H1 (cell line): ENCODE measurements around the gene TMEM63C. TPM values are rescaled to one million over a fixed set of nuclear protein-coding genes. Genes with fewer than 3 reads are reported as not detected.

Experiments used
- CTCF ChIA-PET: fragments of 300-600 bp; sonication (Branson Sonifier 250); formaldehyde crosslinking; loops from one replicate; lab custom pipeline; 2021; ENCODE audit not compliant: partially characterized antibody; lab: Charles Lee
- POLR2A ChIA-PET: fragments of 300-600 bp; sonication (Branson Sonifier 250); formaldehyde crosslinking; loops from one replicate; lab custom pipeline; 2021; ENCODE audit warnings: inconsistent platforms; ENCODE audit not compliant: partially characterized antibody; lab: Charles Lee
- DNase-seq, 2 experiments: peaks; one replicate each; pipeline versions ENCODE4 v3.0.0 to v3.0.0-alpha.2; 2010 to 2022; ENCODE audit warnings: low spot score in 2 of 2, low read depth in 1 of 2, mixed read lengths in 1 of 2
- FAIRE-seq: peaks from 2 replicates; lab custom pipeline; 2011; peaks lifted over from hg19 to GRCh38; lab: Jason Lieb, UNC
- H2AFZ ChIP-seq: 2 replicates; pipeline ENCODE4 v1.8.1; 2012; ENCODE audit warnings: low read length, inconsistent platforms
- H2AK5ac ChIP-seq: 2 replicates; pipeline ENCODE4 v1.6.1; 2013; ENCODE audit warnings: low read depth, low read length
- H2BK120ac ChIP-seq: replicated peaks from 2 replicates; pipeline ENCODE3; 2013; ENCODE audit warnings: low read depth, low read length, inconsistent platforms
- H2BK12ac ChIP-seq: 2 replicates; pipeline ENCODE4 v1.6.1; 2013; ENCODE audit warnings: low read depth, low read length
- H2BK15ac ChIP-seq: 2 replicates; pipeline ENCODE4 v1.6.1; 2013; ENCODE audit warnings: low read length
- H2BK20ac ChIP-seq: 2 replicates; pipeline ENCODE4 v1.6.1; 2013; ENCODE audit warnings: low read length
- H2BK5ac ChIP-seq: 2 replicates; pipeline ENCODE4 v1.6.1; 2013; ENCODE audit warnings: low read depth, low read length
- H3K14ac ChIP-seq: 2 replicates; pipeline ENCODE4 v1.6.1; 2013; ENCODE audit warnings: inconsistent platforms; ENCODE audit not compliant: insufficient read length
- H3K18ac ChIP-seq: 2 replicates; pipeline ENCODE4 v1.6.1; 2013; ENCODE audit warnings: low read length; ENCODE audit errors: extremely low read depth
- H3K23ac ChIP-seq: 2 replicates; pipeline ENCODE4 v1.6.1; 2013; ENCODE audit warnings: inconsistent platforms; ENCODE audit not compliant: insufficient read length
- H3K23me2 ChIP-seq: 2 replicates; pipeline ENCODE4 v1.6.1; 2013; ENCODE audit warnings: low read depth, low read length
- H3K27ac ChIP-seq: 2 replicates; pipeline ENCODE4 v1.6.1; 2011; ENCODE audit warnings: low read depth, low read length, inconsistent platforms
- H3K27me3 ChIP-seq, 4 experiments: replicated peaks in 1 of 4; 1 replicate in 1 of 4; 2 replicates in 3 of 4; pipeline versions ENCODE4 v1.6.1 to v1.8.1; 2011 to 2013; ENCODE audit warnings: low read length in 3 of 4, mild to moderate bottlenecking in 3 of 4, inconsistent platforms in 2 of 4, mixed read lengths in 2 of 4, moderate library complexity in 1 of 4; ENCODE audit not compliant: control insufficient read depth in 3 of 4, insufficient read depth in 3 of 4; ENCODE audit errors: extremely low read depth in 1 of 4
- H3K36me3 ChIP-seq, 4 experiments: 2 replicates each; pipeline versions ENCODE4 v1.6.1 to v1.8.1; 2011 to 2013; ENCODE audit warnings: mild to moderate bottlenecking in 4 of 4, low read length in 3 of 4, moderate library complexity in 2 of 4, control low read depth in 1 of 4, inconsistent platforms in 1 of 4; ENCODE audit not compliant: insufficient read depth in 4 of 4, control insufficient read depth in 2 of 4
- H3K4ac ChIP-seq: replicated peaks from 2 replicates; pipeline ENCODE3; 2013; ENCODE audit warnings: low read length, low read depth, mixed read lengths, inconsistent platforms; ENCODE audit not compliant: insufficient read length
- H3K4me1 ChIP-seq, 4 experiments: replicated peaks in 1 of 4; 1 replicate in 1 of 4; 2 replicates in 3 of 4; pipeline versions ENCODE4 v1.6.1 to v1.8.1; 2011 to 2013; ENCODE audit warnings: low read length in 3 of 4, inconsistent platforms in 2 of 4, mixed read lengths in 1 of 4; ENCODE audit not compliant: insufficient read depth in 4 of 4, control insufficient read depth in 3 of 4
- H3K4me2 ChIP-seq, 2 experiments: 2 replicates each; pipeline versions ENCODE4 v1.6.1 to v1.8.1; 2011 to 2013; ENCODE audit warnings: low read depth in 2 of 2, low read length in 2 of 2, control low read depth in 1 of 2, inconsistent platforms in 1 of 2, mild to moderate bottlenecking in 1 of 2; ENCODE audit not compliant: insufficient read depth in 1 of 2
- H3K4me3 ChIP-seq, 4 experiments: fragments of 200-600, 300-600 bp in 1 of 4; sonication (generic), shearing (Covaris generic), sonication (Bioruptor Twin) in 1 of 4; 2 replicates each; pipeline versions ENCODE4 v1.5.1 to v1.8.1; 2011 to 2016; ENCODE audit warnings: low read length in 4 of 4, low read depth in 3 of 4, control low read depth in 2 of 4, inconsistent platforms in 2 of 4, mild to moderate bottlenecking in 2 of 4, mixed read lengths in 1 of 4, moderate library complexity in 1 of 4; ENCODE audit not compliant: insufficient read depth in 2 of 4; ENCODE audit errors: extremely low read depth in 1 of 4
- H3K56ac ChIP-seq: replicated peaks from 2 replicates; pipeline ENCODE3; 2013; ENCODE audit warnings: low read depth, mild to moderate bottlenecking, mixed read lengths, low read length, inconsistent platforms; ENCODE audit not compliant: insufficient read length
- H3K79me1 ChIP-seq: 2 replicates; pipeline ENCODE4 v1.6.1; 2013; ENCODE audit warnings: low read depth, low read length, control low read depth
- H3K79me2 ChIP-seq, 2 experiments: 2 replicates each; pipeline versions ENCODE4 v1.6.1 to v1.8.1; 2012 to 2013; ENCODE audit warnings: low read length in 2 of 2, mild to moderate bottlenecking in 2 of 2, inconsistent platforms in 1 of 2; ENCODE audit not compliant: insufficient read depth in 2 of 2, control insufficient read depth in 1 of 2
- H3K9ac ChIP-seq, 4 experiments: replicated peaks in 1 of 4; 1 replicate in 1 of 4; 2 replicates in 3 of 4; pipeline versions ENCODE4 v1.6.1 to v1.8.1; 2011 to 2013; ENCODE audit warnings: low read depth in 3 of 4, low read length in 3 of 4, control low read depth in 2 of 4, mild to moderate bottlenecking in 2 of 4, moderate library complexity in 2 of 4, inconsistent platforms in 1 of 4; ENCODE audit errors: extremely low read depth in 1 of 4
- H3K9me3 ChIP-seq, 2 experiments: 2 replicates each; pipeline versions ENCODE4 v1.6.1 to v1.8.1; 2012 to 2013; ENCODE audit warnings: mild to moderate bottlenecking in 2 of 2, moderate library complexity in 2 of 2, control low read depth in 1 of 2, inconsistent platforms in 1 of 2, low read depth in 1 of 2, low read length in 1 of 2, mixed read lengths in 1 of 2; ENCODE audit not compliant: insufficient read depth in 2 of 2
- H4K20me1 ChIP-seq, 2 experiments: replicated peaks in 1 of 2; 2 replicates each; pipeline versions ENCODE3 to v1.8.1; 2011 to 2013; ENCODE audit warnings: inconsistent platforms in 2 of 2, low read length in 2 of 2, mild to moderate bottlenecking in 1 of 2; ENCODE audit not compliant: insufficient read depth in 2 of 2, control insufficient read depth in 1 of 2
- H4K5ac ChIP-seq: 2 replicates; pipeline ENCODE4 v1.6.1; 2013; ENCODE audit warnings: low read length, low read depth, mixed read lengths, inconsistent platforms; ENCODE audit not compliant: insufficient read length
- H4K8ac ChIP-seq: 2 replicates; pipeline ENCODE4 v1.8.0; 2013; ENCODE audit warnings: mild to moderate bottlenecking, moderate library complexity, low read length, inconsistent platforms; ENCODE audit not compliant: insufficient read depth; ENCODE audit errors: extremely low read depth
- H4K91ac ChIP-seq: replicated peaks from 2 replicates; pipeline ENCODE3; 2013; ENCODE audit warnings: low read length, mixed read lengths, inconsistent platforms; ENCODE audit not compliant: insufficient read length
- TAF7 ChIP-seq: optimal IDR thresholded peaks from 2 replicates; pipeline ENCODE3; 2011; ENCODE audit warnings: low read depth, mild to moderate bottlenecking, inconsistent platforms, low read length, moderate library complexity, borderline replicate concordance
- WGBS, 2 experiments: shearing (Covaris generic) in 1 of 2; methylation state at CpG; one replicate each; pipeline versions ENCODE4 v1.1.6 to v1.1.7; 2013 to 2015; ENCODE audit warnings: low lambda C conversion rate in 2 of 2, mixed read lengths in 2 of 2, inconsistent platforms in 1 of 2, low coverage in 1 of 2, missing lambda C conversion rate in 1 of 2; ENCODE audit not compliant: insufficient replicate concordance in 2 of 2, insufficient coverage in 1 of 2, insufficient read length in 1 of 2; ENCODE audit errors: extremely low coverage in 1 of 2, missing lambda C conversion rate in 1 of 2; 5-methylcytosine and 5-hydroxymethylcytosine counted together
- polyA plus RNA-seq, 7 experiments: library from polyadenylated mRNA; depleted of rRNA in 3 of 7; stranded (reverse) in 5 of 7; unstranded in 2 of 7; fragments of >200 nt in 5 of 7; fragments of 200-250 nt in 2 of 7; gene quantifications; 1 replicate in 5 of 7; 2 replicates in 1 of 7; 4 replicates in 1 of 7; pipeline versions ENCODE4 v1.2.1 to v1.2.3, GENCODE V29; 2011 to 2013; ENCODE audit warnings: missing spikeins in 2 of 7, mixed read lengths in 2 of 7
- total RNA-seq: library from RNA; stranded (reverse); fragmentation: NEBNext Ultra II Directional; extraction: Animal tissue kit (Norgen Biotek cat#: 25700); gene quantifications from 2 replicates; pipeline ENCODE4 v1.2.1, GENCODE V29; 2021

TMEM63C gene
- total and polyA plus RNA-seq, 2 of the 8 experiments (the other 6 are each of a cell fraction or from before 2014, with no cell fraction given), result 3.0 to 7.6 TPM

- Histone ChIP-seq H3K27me3 (no peaks in the 10 kb centered on the region; a peak in 1 of 7 replicates), H2BK5ac (peak overlapping the region; percentile 96; the same call in 1 of the 2 replicates), H2BK20ac (peak overlapping the region; percentile 100), H3K79me2 (no peaks in the 10 kb centered on the region), H3K4me1 (peaks cover 3 to 21% (median 14%) of the 10 kb centered on the region in 4 experiments), H4K91ac (peak overlapping the region; percentile 99), H3K23me2 (peaks cover 4% of the 10 kb centered on the region), H3K18ac (peak overlapping the region; percentile 36; the same call in 1 of the 2 replicates), H2BK15ac (peak overlapping the region; percentile 100; the same call in 1 of the 2 replicates), H2AK5ac (no peak overlapping the region), H3K9ac (peak overlapping the region in 1 of 4 experiments; percentile 28; a peak in 1 of 7 replicates), H4K5ac (no peak overlapping the region), H3K4me2 (peak overlapping the region; percentile 68 to 99), H3K4me3 (peak overlapping the region in 1 of 4 experiments; percentile 29; a peak in 1 of 8 replicates), H4K8ac (peak overlapping the region; percentile 9; the same call in 1 of the 2 replicates), H2BK120ac (peak overlapping the region; percentile 24), H3K9me3 (no peaks in the 10 kb centered on the region), H3K23ac (no peak overlapping the region), H3K36me3 (no peaks in the 10 kb centered on the region), H3K14ac (no peak overlapping the region), H3K27ac (no peak overlapping the region), H3K4ac (no peak overlapping the region), H2AFZ (peak overlapping the region; percentile 96), H4K20me1 (peaks cover 0 to 2% of the 10 kb centered on the region in 2 experiments), H3K79me1 (no peaks in the 10 kb centered on the region), H2BK12ac (peak overlapping the region; percentile 13; the same call in 1 of the 2 replicates), H3K56ac (no peak overlapping the region)
- ChIA-PET CTCF (interaction anchor here (1.0 to 52.5 kb wide), 8 partner anchors 9 to 81 kb away, joined by 3 to 1490 read pairs (median 6); partner anchors contain the start of gene CIPC), POLR2A (interaction anchor here (0.7 to 1.7 kb wide), 3 partner anchors 9 to 113 kb away, joined by 3 to 4 read pairs (median 3); no protein-coding TSS in a partner anchor)
- WGBS, 2 experiments, result 84% methylated on average over 2 of the region's 2 CpGs; no CpG with 5 or more reads in 1 of the 2 experiments
- TF ChIP-seq TAF7, result no peak
- FAIRE-seq (peak; percentile 24), DNase-seq (no peak)
Observed at GRCh38 chr14:77158882-77159255, 22.7 kb upstream of the TMEM63C start.
